GM19035 (cell line): ENCODE data around the gene SLC16A8.

Experiments used
- ATAC-seq: cut with Tn5 transposase; IDR thresholded peaks from one replicate; pipeline ENCODE4 v1.9.1; 2021; ENCODE audit not compliant: unreplicated experiment

The SLC16A8 gene

GRCh38 chr22:38114484-38115398 is 30.8 kb upstream of the SLC16A8 start:
- no peak for ATAC-seq

DNA sequence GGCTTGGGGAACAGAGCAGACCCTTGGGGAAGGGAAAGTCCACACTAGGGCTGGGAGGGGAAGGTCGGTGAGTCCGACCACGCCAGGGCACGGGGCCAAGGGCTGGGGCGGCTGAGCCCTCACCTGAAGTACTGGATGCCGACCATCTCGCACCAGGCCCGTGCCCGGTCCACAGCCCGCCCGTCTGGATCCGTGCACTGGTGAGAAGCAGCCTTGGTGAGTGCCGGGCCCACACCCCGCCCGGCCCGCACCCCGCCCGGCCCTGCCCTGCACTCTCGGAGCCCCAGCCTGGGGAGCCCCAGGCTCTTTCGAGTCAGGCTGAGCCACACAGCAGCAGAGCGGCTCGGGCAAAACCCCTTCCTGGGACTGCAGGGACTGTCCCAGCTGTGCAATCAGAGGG is 28.4 kb upstream of the SLC16A8 start:
- no peak for ATAC-seq

- no peak for ATAC-seq
These were observed 28.0 kb upstream of the SLC16A8 start for GRCh38 chr22:38111925-38112355.

DNA sequence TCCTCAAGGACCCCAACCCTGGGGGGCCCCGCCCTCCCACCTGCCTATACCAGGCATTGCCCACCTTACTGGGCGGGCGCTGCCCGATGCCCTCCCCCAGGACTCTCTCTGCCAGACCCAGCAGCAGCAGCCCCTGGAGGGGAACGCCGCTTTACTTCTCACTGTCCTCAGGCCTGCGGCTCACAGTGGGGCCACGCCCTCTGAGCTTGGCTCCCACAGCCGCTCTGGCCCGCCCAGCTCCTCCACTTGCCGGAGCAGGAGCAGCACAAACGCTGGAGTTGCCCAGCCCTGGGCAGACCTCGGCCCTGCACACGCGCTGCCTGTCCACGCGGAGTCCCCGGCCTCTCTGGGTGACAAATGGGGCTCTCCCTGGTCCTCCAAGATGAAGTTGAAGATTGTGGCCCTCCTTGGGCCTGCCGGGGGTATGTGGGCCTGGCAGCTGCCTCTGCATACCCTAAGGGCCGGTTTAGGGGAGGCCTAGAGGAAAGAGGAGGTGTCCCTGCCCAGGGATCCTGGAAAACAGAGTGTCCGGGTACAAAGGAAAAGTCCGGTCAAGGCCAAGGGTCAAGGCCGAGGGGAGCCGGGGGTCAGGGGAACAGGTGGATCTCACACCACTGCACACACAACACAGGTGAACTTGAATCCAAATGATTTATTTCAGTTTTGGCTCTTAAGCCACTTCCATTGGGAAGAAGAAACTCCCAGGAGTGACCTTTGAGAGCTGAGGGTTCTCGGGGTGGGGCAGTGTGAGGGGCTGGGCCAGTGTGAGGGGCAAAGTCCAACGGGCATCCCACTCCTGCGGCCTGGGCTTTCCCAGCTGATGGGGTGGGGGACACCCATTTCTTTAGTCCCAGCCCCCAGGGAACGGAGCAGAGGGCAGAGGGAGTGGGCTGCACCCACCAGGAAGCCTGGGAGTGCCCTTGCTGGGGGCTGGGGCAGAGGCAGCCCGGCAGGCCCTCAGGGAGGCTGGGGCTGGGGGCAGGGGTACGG is 27.2 kb upstream of the SLC16A8 start:
- ATAC-seq: no peak

GRCh38 chr22:38110008-38110862 is 26.3 kb upstream of the SLC16A8 start, which contains the start of gene BAIAP2L2:
Gene BAIAP2L2 (minus strand): TSS chr22:38110684. CDS start chr22:38110525, 159 bp downstream.
- ATAC-seq: no peak

- ATAC-seq: no peak
These were observed 25.5 kb upstream of the SLC16A8 start for GRCh38 chr22:38109371-38110001.

- ATAC-seq: no peak
These were observed 24.8 kb upstream of the SLC16A8 start for GRCh38 chr22:38108561-38109319.

DNA sequence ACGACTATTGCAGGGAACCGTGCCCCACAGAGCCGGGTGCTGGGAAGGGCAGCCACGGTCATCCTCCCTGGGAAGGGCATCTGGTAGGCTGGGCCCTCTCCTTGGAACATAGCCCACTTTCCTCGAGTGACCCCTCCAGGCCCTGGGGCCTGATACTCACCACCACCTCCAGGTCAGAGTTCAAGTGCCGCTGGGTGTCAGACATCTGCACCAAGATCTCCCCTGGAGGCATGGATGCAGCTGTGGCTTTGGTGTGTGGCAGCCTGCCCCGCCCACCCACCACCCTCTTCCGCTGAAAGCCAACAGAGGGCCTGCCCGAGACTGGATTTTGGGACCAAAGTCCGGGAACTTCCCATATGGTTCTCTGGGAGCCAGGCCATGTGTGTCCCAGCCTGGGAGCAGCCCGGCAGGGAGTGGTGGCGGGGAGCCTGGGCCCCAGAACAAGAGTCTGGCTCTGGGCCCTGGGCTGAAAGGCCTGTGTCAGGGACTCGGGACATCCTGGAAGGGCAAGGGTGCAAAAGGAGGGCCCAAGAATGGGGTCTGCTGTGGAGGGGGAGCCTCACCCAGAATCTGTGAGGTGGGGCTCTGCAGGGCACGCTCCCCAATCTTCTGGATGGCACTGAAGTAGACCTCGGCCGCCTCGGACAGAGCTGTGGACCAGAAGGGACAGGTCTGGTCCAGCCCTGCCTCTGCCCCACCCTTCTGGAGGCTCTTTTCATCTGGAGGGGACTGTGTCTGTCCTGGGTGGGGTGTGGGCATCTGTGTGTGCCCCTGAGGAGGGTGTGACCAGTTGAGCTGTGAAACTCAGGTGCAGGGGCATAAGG is 23.9 kb upstream of the SLC16A8 start:
- ATAC-seq: no peak

DNA sequence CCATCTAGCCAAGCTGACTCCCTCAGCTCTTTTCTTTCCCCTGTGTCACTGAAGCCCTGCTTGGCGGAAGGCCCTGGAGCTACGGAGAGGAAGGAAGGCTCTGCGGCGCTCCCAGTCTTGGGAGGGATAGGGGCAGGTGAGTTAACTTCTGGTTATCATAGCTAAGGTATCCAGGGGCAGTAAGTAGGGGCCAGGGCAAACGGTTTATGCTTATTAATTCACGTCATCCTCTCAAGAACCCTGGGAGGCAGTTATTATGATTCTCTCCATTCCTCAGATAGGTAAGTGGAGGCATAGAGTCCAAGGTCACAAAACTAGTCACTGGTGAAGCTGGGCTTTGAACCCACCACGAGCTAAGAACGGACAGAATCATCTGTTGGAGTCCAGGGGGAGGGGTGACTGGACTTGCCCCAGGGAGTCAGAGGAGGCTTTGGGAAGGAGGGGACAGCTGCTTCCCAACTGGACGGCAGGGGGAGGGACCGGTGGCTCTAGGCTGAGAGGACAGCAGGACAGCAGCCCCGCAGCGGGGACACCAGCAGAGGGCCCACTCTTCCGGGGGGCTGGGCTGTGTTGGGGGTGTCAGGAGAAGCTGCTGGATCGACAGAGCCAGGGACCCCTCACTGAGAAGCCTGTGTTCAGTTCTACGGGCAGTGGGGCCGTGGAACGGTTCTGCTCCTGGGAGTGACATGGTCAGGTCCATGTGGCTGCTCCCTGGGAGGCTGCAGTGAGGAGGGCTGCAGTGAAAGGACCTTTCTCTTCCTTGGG is 23.0 kb upstream of the SLC16A8 start:
- ATAC-seq: no peak

GRCh38 chr22:38104084-38104483 is 20.1 kb upstream of the SLC16A8 start:
- no peak for ATAC-seq

DNA sequence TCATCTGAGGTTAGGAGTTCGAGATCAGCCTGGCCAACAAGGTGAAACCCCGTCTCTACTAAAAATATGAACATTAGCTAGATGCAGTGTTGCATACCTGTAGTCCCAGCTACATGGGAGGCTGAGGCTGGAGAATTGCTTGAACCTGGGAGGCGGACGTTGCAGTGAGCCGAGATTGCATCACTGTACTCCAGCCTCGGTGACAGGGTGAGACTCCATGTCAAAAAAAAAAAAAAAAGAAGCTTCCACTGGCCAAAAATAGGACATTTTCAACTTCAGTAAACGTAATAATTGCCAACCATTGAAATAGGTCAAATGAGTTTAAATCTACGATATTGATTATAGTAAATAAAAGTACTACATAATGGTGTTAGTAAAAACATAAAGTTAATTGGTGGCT is 19.7 kb upstream of the SLC16A8 start:
- ATAC-seq: no peak

- no peak for ATAC-seq
These were observed 14.6 kb upstream of the SLC16A8 start for GRCh38 chr22:38098410-38099249.

GRCh38 chr22:38097557-38098409 is 13.8 kb upstream of the SLC16A8 start:
- ATAC-seq: no peak

- no peak for ATAC-seq
These were observed 13.1 kb upstream of the SLC16A8 start for GRCh38 chr22:38097058-38097457.

DNA sequence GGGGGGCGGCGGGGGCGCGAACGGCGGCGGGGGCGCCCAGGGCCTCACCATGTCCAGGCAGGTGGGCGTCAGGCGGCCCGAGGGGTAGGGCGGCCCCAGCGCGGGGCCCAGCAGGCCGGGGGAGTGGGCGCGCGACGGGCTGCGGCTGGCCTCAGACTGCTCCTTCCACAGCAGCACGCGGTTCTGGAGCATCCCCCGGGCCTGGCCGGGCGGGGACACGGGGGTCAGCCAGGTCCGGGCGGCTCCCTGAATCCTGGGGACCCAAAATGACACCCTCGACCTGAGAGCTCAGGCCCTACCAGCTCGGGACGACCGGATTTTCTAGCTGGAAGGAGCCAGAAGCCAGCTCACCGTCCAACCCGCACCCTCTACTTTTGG is 5.5 kb upstream of the SLC16A8 start:
- ATAC-seq: no peak
